Panc1 (cell line): ENCODE measurements around the gene GHITM. TPM values are rescaled to one million over a fixed set of nuclear protein-coding genes. Genes with fewer than 3 reads are reported as not detected.
A peak's percentile ranks its signal among the peaks of the same experiment; 100 is the strongest.

Source experiments
- ATAC-seq: fragments of 200-7000 bp; cut with Tn5 transposase; 2 replicates; pipeline ENCODE4 v1.9.1; 2020; ENCODE audit warnings: mild to moderate bottlenecking, moderate library complexity
- BruUV-seq: library from RNA; stranded (reverse); fragments of 400-500 nt; replicated peaks from 2 replicates; lab custom pipeline; 2021; lab: Mats Ljungman, UMichigan
- CTCF ChIA-PET: fragments of 300-600 bp; sonication (Branson Sonifier 250); formaldehyde crosslinking; loops from one replicate; lab custom pipeline; 2022; ENCODE audit warnings: antibody characterized with exemption; lab: Charles Lee
- POLR2A ChIA-PET: fragments of 300-600 bp; sonication (Branson Sonifier 250); formaldehyde crosslinking; loops from one replicate; lab custom pipeline; 2022; ENCODE audit warnings: antibody characterized with exemption; lab: Charles Lee
- DNase-seq: peaks from one replicate; pipeline ENCODE4 v3.0.0-alpha.2; 2010; ENCODE audit warnings: low read depth, low spot score
- H3K27ac ChIP-seq: 2 replicates; pipeline ENCODE4 v1.5.1; 2011; ENCODE audit warnings: mild to moderate bottlenecking, low read length, inconsistent platforms
- H3K27me3 ChIP-seq: fragments of 200-500 bp; sonication (Bioruptor generic); 2 replicates; pipeline ENCODE4 v1.6.0; 2014; ENCODE audit warnings: low read length, inconsistent platforms; ENCODE audit not compliant: control insufficient read depth, insufficient read depth
- H3K36me3 ChIP-seq: fragments of 200-500 bp; sonication (Bioruptor generic); 2 replicates; pipeline ENCODE4 v1.5.1; 2014; ENCODE audit warnings: inconsistent platforms, mild to moderate bottlenecking, low read length, moderate library complexity; ENCODE audit not compliant: control insufficient read depth, insufficient read depth
- H3K4me1 ChIP-seq: 2 replicates; pipeline ENCODE4 v1.5.1; 2011; ENCODE audit warnings: inconsistent platforms, mild to moderate bottlenecking, low read length, moderate library complexity; ENCODE audit not compliant: control insufficient read depth, insufficient read depth
- H3K4me3 ChIP-seq, 2 experiments: 2 replicates each; pipeline ENCODE4 v1.5.1; 2011 to 2012; ENCODE audit warnings: low read depth in 2 of 2, low read length in 2 of 2, mild to moderate bottlenecking in 2 of 2, inconsistent platforms in 1 of 2, moderate library complexity in 1 of 2
- H3K9me3 ChIP-seq: fragments of 200-500 bp; sonication (Bioruptor generic); 2 replicates; pipeline ENCODE4 v1.5.1; 2014; ENCODE audit warnings: low read depth, mild to moderate bottlenecking, inconsistent platforms, low read length, moderate library complexity; ENCODE audit not compliant: control insufficient read depth, insufficient read depth
- CTCF ChIP-seq: fragments of 450-650 bp; IDR thresholded peaks from 2 replicates; pipeline ENCODE4 v1.5.1; 2017; ENCODE audit warnings: mild to moderate bottlenecking
- POLR2AphosphoS5 ChIP-seq: IDR thresholded peaks from 2 replicates; pipeline ENCODE4 v1.6.1; 2012; ENCODE audit warnings: mild to moderate bottlenecking, low read depth, low read length, moderate library complexity
- SIN3A ChIP-seq: IDR thresholded peaks from 2 replicates; pipeline ENCODE4 v1.6.1; 2012; ENCODE audit warnings: low read depth, mild to moderate bottlenecking, low read length, moderate library complexity, borderline replicate concordance; ENCODE audit not compliant: insufficient read depth
- TCF7L2 ChIP-seq: IDR thresholded peaks from 2 replicates; pipeline ENCODE4 v1.6.1; 2011; ENCODE audit warnings: mild to moderate bottlenecking, low read depth, low read length, inconsistent platforms
- in situ Hi-C: cut with HindIII; loops from 2 replicates; pipeline ENCODE4 v1.10.0; 2016; ENCODE audit warnings: low sequenced_read_pairs, low pct_unique_long_range_greater_than_20kb
- intact Hi-C: fragments of 100-400 bp; cut with micrococcal nuclease; formaldehyde crosslinking; loops from one replicate; pipeline ENCODE4 v1.10.0; 2022; ENCODE audit not compliant: unreplicated experiment
- total RNA-seq: library from RNA; stranded (reverse); gene quantifications from one replicate; pipeline ENCODE4 v1.2.1, GENCODE V29; 2021; ENCODE audit not compliant: unreplicated experiment
- TF ChIP-seq, protein P1 (sequence below), 2 experiments: IDR thresholded peaks; 2 replicates each; pipeline ENCODE4 v1.6.1; 2011 to 2012; ENCODE audit warnings: low read depth in 2 of 2, control low read depth in 1 of 2, low read length in 1 of 2, mild to moderate bottlenecking in 1 of 2, moderate library complexity in 1 of 2; ENCODE audit not compliant: insufficient read depth in 1 of 2

Gene GHITM
- total RNA-seq, 1 experiment from 2014 or later, result 188 TPM

DNA sequence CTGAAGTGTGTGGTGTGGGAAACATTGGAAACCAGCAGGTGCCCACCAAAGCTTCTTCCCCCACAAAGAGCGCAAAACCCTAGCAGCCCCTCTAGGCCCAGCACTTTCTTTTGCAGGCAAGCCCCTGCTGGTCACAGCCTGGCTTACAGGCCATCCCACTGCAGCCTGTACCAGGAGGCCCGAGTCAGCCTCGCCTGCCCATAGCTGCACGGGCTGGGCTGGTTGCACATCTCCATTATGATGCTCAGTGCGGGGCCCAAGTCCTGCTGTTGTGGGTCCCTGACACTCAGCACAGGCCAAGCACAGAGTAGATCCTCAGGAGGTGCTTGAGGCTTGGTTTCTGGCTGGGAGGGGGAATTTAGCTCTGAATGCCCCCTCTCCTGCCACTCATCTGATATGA lies 63.0 kb downstream of the GHITM start:
- POLR2A ChIA-PET, result no interaction called here
- peaks cover 18% of the 10 kb centered on the region for H3K27me3 ChIP-seq
- no TSS peak for BruUV-seq

More for the DNA sequence above, 63.0 kb downstream of the GHITM start:
- no peak overlapping the region for H3K4me3 ChIP-seq
- H3K27ac ChIP-seq, result no peak overlapping the region
- in situ Hi-C loops, result no loop called here
- 0 out of 2 replicates have a peak, but pooled peaks have one; percentile 26 for ATAC-seq
- TF ChIP-seq, protein P1, sequence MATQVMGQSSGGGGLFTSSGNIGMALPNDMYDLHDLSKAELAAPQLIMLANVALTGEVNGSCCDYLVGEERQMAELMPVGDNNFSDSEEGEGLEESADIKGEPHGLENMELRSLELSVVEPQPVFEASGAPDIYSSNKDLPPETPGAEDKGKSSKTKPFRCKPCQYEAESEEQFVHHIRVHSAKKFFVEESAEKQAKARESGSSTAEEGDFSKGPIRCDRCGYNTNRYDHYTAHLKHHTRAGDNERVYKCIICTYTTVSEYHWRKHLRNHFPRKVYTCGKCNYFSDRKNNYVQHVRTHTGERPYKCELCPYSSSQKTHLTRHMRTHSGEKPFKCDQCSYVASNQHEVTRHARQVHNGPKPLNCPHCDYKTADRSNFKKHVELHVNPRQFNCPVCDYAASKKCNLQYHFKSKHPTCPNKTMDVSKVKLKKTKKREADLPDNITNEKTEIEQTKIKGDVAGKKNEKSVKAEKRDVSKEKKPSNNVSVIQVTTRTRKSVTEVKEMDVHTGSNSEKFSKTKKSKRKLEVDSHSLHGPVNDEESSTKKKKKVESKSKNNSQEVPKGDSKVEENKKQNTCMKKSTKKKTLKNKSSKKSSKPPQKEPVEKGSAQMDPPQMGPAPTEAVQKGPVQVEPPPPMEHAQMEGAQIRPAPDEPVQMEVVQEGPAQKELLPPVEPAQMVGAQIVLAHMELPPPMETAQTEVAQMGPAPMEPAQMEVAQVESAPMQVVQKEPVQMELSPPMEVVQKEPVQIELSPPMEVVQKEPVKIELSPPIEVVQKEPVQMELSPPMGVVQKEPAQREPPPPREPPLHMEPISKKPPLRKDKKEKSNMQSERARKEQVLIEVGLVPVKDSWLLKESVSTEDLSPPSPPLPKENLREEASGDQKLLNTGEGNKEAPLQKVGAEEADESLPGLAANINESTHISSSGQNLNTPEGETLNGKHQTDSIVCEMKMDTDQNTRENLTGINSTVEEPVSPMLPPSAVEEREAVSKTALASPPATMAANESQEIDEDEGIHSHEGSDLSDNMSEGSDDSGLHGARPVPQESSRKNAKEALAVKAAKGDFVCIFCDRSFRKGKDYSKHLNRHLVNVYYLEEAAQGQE (IDR thresholded peaks at IDR 0.05; ENCODE audit: insufficient read depth in 1 of 2, low read depth in 2 of 2, low read length in 1 of 2), result no peak
- TF ChIP-seq POLR2AphosphoS5 (no peak), SIN3A (no peak), TCF7L2 (no peak), CTCF (no peak)
- CTCF ChIA-PET, result interaction anchor here (0.6 to 1.2 kb wide), 2 partner anchors 36 to 54 kb away, joined by 3 to 4 read pairs; no protein-coding TSS in a partner anchor
- H3K36me3 ChIP-seq, result no peaks in the 10 kb centered on the region
- H3K9me3 ChIP-seq, result no peaks in the 10 kb centered on the region
- no peaks in the 10 kb centered on the region for H3K4me1 ChIP-seq
- no peak for DNase-seq
- intact Hi-C loops, result no loop called here

Other genes starting within 250 kb of the GHITM start
- 0.41 TPM for gene GPR15LG, start 34.3 kb downstream of the GHITM start, total RNA-seq
- 0.39 TPM for gene CDHR1, start 55.0 kb downstream of the GHITM start, total RNA-seq
- not detected for gene LRIT2, start 86.0 kb downstream of the GHITM start, total RNA-seq
- gene LRIT1, start 102.0 kb downstream of the GHITM start, total RNA-seq, result not detected
- not detected for gene RGR, start 105.5 kb downstream of the GHITM start, total RNA-seq
- gene CCSER2, start 189.1 kb downstream of the GHITM start, total RNA-seq, result 63.7 TPM